Stimulated activated naive CD8-positive, alpha-beta T cell treated with anti-CD3 and anti-CD28 coated beads, Interleukin-15, Interleukin-2, amounts not matched to agents 100 ng/mL and 50 ng/mL, for 24 hours (primary cell): ENCODE data around the gene ARMC2.
"Not testable (repeated sequence)": the region's sequence is repeated elsewhere in the genome, so short reads cannot be mapped to it uniquely, and the experiment has no call there.

Source experiments
- H3K27ac Mint-ChIP-seq: one replicate; pipeline ENCODE4 v1.8.0; 2021; ENCODE audit warnings: mild to moderate bottlenecking, mixed read lengths
- H3K27me3 Mint-ChIP-seq: one replicate; pipeline ENCODE4 v1.8.0; 2021; ENCODE audit warnings: mixed read lengths
- H3K36me3 Mint-ChIP-seq: one replicate; pipeline ENCODE4 v1.8.0; 2021; ENCODE audit warnings: low read depth, mixed read lengths
- H3K4me1 Mint-ChIP-seq: one replicate; pipeline ENCODE4 v1.8.0; 2021; ENCODE audit warnings: low read depth, mixed read lengths
- H3K4me3 Mint-ChIP-seq: one replicate; pipeline ENCODE4 v1.8.0; 2021; ENCODE audit warnings: mild to moderate bottlenecking, mixed read lengths
- H3K9me3 Mint-ChIP-seq: one replicate; pipeline ENCODE4 v1.8.0; 2021; ENCODE audit warnings: mixed read lengths

Gene ARMC2

GRCh38 chr6:108845145-108845544, 3.1 kb upstream of the ARMC2 start:
- Mint-ChIP-seq H3K27ac (no peak overlapping the region), H3K9me3 (no peaks in the 10 kb centered on the region), H3K36me3 (no peaks in the 10 kb centered on the region), H3K27me3 (no peaks in the 10 kb centered on the region), H3K4me3 (no peak overlapping the region), H3K4me1 (peaks cover 27% of the 10 kb centered on the region)

DNA sequence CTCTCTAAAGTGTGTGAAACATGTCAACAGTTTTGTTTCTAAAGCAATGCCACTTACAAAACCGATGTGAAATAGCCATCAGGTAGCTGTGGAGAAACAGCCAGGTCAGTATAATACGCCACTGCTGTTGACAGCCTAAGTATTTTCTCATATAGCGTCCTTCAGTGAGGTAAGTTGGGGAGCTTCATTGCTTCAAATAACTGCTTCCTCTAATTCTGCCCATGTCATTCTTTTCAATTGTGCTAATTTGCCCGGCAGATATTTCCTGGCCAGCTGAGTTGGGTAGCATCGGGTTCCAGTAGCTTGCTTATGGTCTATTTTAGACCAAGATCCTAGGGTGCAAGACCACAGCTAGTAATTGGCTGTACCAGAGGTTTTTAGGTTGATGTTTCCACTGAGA, 2.1 kb upstream of the ARMC2 start:
- H3K9me3 Mint-ChIP-seq = no peaks in the 10 kb centered on the region
- no peaks in the 10 kb centered on the region for H3K36me3 Mint-ChIP-seq
- H3K4me3 Mint-ChIP-seq = no peak overlapping the region
- no peaks in the 10 kb centered on the region for H3K27me3 Mint-ChIP-seq
- H3K4me1 Mint-ChIP-seq = peaks cover 29% of the 10 kb centered on the region
- H3K27ac Mint-ChIP-seq = no peak overlapping the region

GRCh38 chr6:108846628-108847027, 1.6 kb upstream of the ARMC2 start:
- Mint-ChIP-seq H3K4me1 (peaks cover 31% of the 10 kb centered on the region), H3K27me3 (no peaks in the 10 kb centered on the region), H3K9me3 (no peaks in the 10 kb centered on the region), H3K27ac (no peak overlapping the region), H3K4me3 (no peak overlapping the region), H3K36me3 (no peaks in the 10 kb centered on the region)

DNA sequence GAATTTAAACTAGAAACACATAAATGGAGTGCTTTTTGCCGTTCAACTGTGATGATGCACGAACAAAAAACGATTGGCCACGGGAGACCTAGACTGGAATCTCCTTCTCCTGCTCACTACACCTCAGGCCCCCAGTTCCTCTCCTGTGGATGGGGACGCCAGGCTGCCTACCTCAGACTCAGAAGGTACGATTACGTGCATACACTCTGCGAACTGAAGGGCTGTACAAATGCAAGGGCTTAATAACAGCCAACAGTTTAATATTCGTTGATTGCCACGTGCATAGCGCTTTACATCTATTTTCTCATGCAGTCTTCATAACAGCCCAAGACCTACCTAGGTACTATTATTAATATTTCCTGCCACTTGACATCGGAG, 495 bp upstream of the ARMC2 start:
- peak overlapping the region; percentile 6 for H3K27ac Mint-ChIP-seq
- H3K36me3 Mint-ChIP-seq = no peaks in the 10 kb centered on the region
- H3K4me3 Mint-ChIP-seq = peak overlapping the region; percentile 86
- H3K9me3 Mint-ChIP-seq = no peaks in the 10 kb centered on the region
- no peaks in the 10 kb centered on the region for H3K27me3 Mint-ChIP-seq
- peaks cover 31% of the 10 kb centered on the region for H3K4me1 Mint-ChIP-seq

DNA sequence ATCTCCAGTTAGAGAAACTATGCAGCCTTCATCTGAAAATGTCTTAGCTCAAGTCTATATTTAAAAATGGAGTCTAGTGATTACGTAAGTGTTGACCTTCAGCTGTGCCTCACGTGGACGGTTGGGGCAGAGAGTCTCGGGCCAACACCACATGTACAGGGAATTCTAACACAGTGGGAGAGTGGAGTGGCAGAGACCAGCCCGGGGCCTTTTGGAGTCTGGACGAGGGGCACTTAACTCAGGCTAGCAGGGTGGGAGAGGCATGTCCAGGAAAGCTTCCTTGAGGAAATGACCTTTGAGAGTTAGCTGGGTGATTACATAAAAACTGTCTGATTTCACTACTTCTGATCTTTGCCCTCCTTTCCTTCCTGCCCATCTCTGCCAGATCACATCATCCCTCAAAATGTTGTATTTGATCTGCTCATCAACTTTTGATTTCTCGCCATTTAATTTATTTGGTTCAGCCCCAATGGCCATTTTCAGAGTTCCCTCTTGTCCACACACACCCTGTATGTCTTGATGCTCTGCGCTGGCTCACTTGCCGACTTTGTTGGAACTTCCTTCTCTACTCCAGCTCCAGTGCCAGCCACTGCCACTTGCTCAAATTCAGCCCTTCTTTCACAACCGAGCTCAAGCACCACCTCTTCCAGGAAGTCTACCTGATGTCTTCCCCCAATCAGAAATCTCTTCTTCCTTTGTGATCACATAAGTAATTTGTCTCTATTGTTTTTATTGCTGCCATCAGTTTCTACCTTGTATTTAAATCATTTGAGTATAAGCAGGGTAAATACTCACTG, 2.6 kb downstream of the ARMC2 start:
- H3K27ac Mint-ChIP-seq = peak overlapping the region; percentile 2
- H3K4me1 Mint-ChIP-seq = peaks cover 31% of the 10 kb centered on the region
- H3K4me3 Mint-ChIP-seq = no peak overlapping the region
- peaks cover 11% of the 10 kb centered on the region for H3K36me3 Mint-ChIP-seq
- no peaks in the 10 kb centered on the region for H3K9me3 Mint-ChIP-seq
- no peaks in the 10 kb centered on the region for H3K27me3 Mint-ChIP-seq

DNA sequence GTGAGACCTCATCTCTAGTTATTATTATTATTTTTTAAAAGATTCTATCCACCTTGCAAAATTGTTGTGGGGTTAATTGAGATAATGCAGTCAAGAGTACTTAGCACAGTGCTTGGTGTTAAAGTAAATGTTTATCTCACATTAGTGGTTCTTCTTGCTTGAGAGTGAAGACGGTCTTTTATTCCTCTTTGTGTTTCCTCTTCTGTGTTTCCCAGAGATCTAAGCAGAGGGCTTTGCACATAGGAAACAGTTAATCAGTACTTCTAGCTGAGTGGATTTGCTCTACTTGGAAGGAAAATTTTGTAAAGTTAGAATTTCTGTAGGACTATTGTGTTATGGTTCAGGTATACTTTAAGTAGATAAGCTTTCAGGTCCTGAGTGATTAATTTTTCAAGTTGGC, 3.5 kb downstream of the ARMC2 start:
- Mint-ChIP-seq H3K4me3 (no peak overlapping the region), H3K27ac (no peak overlapping the region), H3K27me3 (no peaks in the 10 kb centered on the region), H3K9me3 (peaks cover 1% of the 10 kb centered on the region), H3K36me3 (peaks cover 19% of the 10 kb centered on the region), H3K4me1 (peaks cover 24% of the 10 kb centered on the region)

GRCh38 chr6:108853077-108853476, 4.9 kb downstream of the ARMC2 start:
- Mint-ChIP-seq H3K4me1 (peaks cover 11% of the 10 kb centered on the region), H3K27ac (no peak overlapping the region), H3K9me3 (peaks cover 9% of the 10 kb centered on the region), H3K27me3 (no peaks in the 10 kb centered on the region), H3K36me3 (peaks cover 33% of the 10 kb centered on the region), H3K4me3 (no peak overlapping the region)

DNA sequence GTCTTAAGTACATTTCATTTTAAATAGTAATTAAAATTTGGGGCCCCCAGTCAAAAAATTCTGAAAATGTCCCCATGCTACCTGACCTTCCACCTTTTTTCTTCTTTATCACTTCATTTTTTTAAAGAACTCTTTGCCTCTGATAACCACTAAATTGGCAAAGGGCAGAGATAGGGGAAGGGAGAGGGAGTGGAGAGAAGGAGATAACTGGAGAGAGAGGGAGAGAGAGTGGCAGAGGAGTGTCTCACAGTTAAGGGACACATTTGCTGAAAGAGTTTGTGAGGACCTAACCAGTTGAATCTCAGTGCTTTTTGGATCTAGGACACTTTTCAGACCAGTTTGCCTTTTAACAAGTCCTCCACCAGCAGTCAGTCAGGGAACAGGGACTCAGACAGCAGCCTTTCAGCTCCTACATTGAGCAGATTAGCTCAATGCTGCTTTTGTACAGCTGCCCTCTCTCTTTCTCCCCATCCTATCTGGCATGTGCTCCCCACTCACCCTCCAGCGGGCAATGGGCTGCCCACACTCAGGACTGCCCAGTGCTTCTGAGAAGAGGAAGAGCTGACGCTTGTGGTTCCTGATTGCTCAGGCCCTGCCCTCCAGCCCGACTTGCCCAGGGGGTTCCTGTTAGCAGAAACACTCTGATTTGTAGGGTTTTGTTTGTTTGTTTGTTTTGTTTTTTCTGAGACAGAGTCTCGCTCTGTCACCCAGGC, 14.4 kb downstream of the ARMC2 start:
- Mint-ChIP-seq H3K4me3 (no peak overlapping the region), H3K4me1 (peaks cover 6% of the 10 kb centered on the region), H3K27ac (no peak overlapping the region), H3K9me3 (no peaks in the 10 kb centered on the region), H3K36me3 (peaks cover 31% of the 10 kb centered on the region), H3K27me3 (no peaks in the 10 kb centered on the region)

- not testable (repeated sequence) for H3K9me3 Mint-ChIP-seq, H3K4me3 Mint-ChIP-seq, H3K27me3 Mint-ChIP-seq, H3K4me1 Mint-ChIP-seq, H3K27ac Mint-ChIP-seq
- peaks cover 14% of the 10 kb centered on the region for H3K36me3 Mint-ChIP-seq
These were observed 17.6 kb downstream of the ARMC2 start for GRCh38 chr6:108865751-108866286.

GRCh38 chr6:108866798-108867197, 18.6 kb downstream of the ARMC2 start:
- H3K36me3 Mint-ChIP-seq = peaks cover 14% of the 10 kb centered on the region
- H3K27me3 Mint-ChIP-seq = no peaks in the 10 kb centered on the region
- H3K4me3 Mint-ChIP-seq = no peak overlapping the region
- peaks cover 16% of the 10 kb centered on the region for H3K4me1 Mint-ChIP-seq
- no peak overlapping the region for H3K27ac Mint-ChIP-seq
- H3K9me3 Mint-ChIP-seq = no peaks in the 10 kb centered on the region

- H3K4me3 Mint-ChIP-seq = no peak overlapping the region
- H3K27ac Mint-ChIP-seq = no peak overlapping the region
- peaks cover 30% of the 10 kb centered on the region for H3K4me1 Mint-ChIP-seq
- H3K36me3 Mint-ChIP-seq = peaks cover 17% of the 10 kb centered on the region
- no peaks in the 10 kb centered on the region for H3K9me3 Mint-ChIP-seq
- H3K27me3 Mint-ChIP-seq = no peaks in the 10 kb centered on the region
These were observed 20.4 kb downstream of the ARMC2 start for GRCh38 chr6:108868647-108869046.

- Mint-ChIP-seq H3K9me3 (no peaks in the 10 kb centered on the region), H3K36me3 (peaks cover 13% of the 10 kb centered on the region), H3K27me3 (no peaks in the 10 kb centered on the region), H3K4me1 (peaks cover 42% of the 10 kb centered on the region), H3K27ac (no peak overlapping the region), H3K4me3 (no peak overlapping the region)
These were observed 21.7 kb downstream of the ARMC2 start for GRCh38 chr6:108869876-108870275.

DNA sequence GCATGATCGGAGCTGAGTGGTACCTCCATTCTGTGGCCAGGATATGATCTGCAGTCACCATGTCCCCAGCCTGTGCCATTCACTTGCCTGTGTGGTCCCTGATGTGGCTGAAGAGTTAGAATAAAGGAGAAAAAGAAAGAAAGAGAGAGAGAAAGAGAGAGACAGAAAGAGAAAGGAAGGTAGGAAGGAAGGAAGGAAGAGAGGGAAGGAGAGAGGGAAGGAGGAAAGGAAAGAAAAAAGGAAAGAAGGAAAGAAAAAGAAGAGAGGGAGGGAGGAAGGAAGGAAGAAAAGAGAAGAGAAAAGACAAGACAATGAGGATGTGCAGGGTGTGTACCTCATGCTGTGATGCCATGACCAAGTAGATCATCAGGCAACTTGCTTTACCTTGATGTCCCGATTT, 22.1 kb downstream of the ARMC2 start:
- H3K4me1 Mint-ChIP-seq = peaks cover 47% of the 10 kb centered on the region
- H3K27ac Mint-ChIP-seq = no peak overlapping the region
- no peaks in the 10 kb centered on the region for H3K9me3 Mint-ChIP-seq
- H3K27me3 Mint-ChIP-seq = no peaks in the 10 kb centered on the region
- H3K4me3 Mint-ChIP-seq = no peak overlapping the region
- H3K36me3 Mint-ChIP-seq = peaks cover 13% of the 10 kb centered on the region

GRCh38 chr6:108872141-108872557, 23.9 kb downstream of the ARMC2 start:
- Mint-ChIP-seq H3K27me3 (no peaks in the 10 kb centered on the region), H3K27ac (no peak overlapping the region), H3K4me3 (no peak overlapping the region), H3K9me3 (no peaks in the 10 kb centered on the region), H3K4me1 (peaks cover 45% of the 10 kb centered on the region), H3K36me3 (peaks cover 17% of the 10 kb centered on the region)

GRCh38 chr6:108872575-108872974, 24.4 kb downstream of the ARMC2 start:
- Mint-ChIP-seq H3K4me3 (no peak overlapping the region), H3K27ac (no peak overlapping the region), H3K27me3 (no peaks in the 10 kb centered on the region), H3K9me3 (no peaks in the 10 kb centered on the region), H3K36me3 (peaks cover 16% of the 10 kb centered on the region), H3K4me1 (peaks cover 45% of the 10 kb centered on the region)
